ENCODE measurements around the gene SAMD3. TPM values are rescaled to one million over a fixed set of nuclear protein-coding genes. Genes with fewer than 3 reads are reported as not detected.

The SAMD3 gene
- polyA plus RNA-seq, 1 of the 3 experiments (the other 2 are of a cell fraction), result 16.0 TPM

- no peak overlapping the region for H3K4me3 ChIP-seq (ENCODE audit: low read depth in 2 of 2, low read length in 1 of 2)
- H3K27ac ChIP-seq (ENCODE audit: low read depth in 2 of 2, low read length in 1 of 2), result no peak overlapping the region
- WGBS (ENCODE audit: low lambda C conversion rate), result 66% methylated on average over 2 of the region's 2 CpGs
- TF ChIP-seq SMC3 (IDR thresholded peaks at IDR 0.05; ENCODE audit: low read depth, low read length) (no peak), EZH2phosphoT487 (IDR thresholded peaks at IDR 0.05; ENCODE audit: borderline replicate concordance, low read depth) (no peak), REST (IDR thresholded peaks at IDR 0.05; ENCODE audit: low read depth, low read length) (no peak), FOXJ3 (CRISPR knock-in tag; IDR thresholded peaks at IDR 0.05) (no peak), NRF1 (IDR thresholded peaks at IDR 0.05; ENCODE audit: low read depth, low read length) (no peak), CHD2 (IDR thresholded peaks at IDR 0.05; ENCODE audit: low read length, partially characterized antibody) (no peak), POLR2AphosphoS5 (IDR thresholded peaks at IDR 0.05; ENCODE audit: low read depth, low read length) (no peak), RFX5 (IDR thresholded peaks at IDR 0.05; ENCODE audit: low read length) (no peak), TAF1 (IDR thresholded peaks at IDR 0.05; ENCODE audit: borderline replicate concordance, low read depth, low read length) (no peak), GATA2 (CRISPR knock-in tag; IDR thresholded peaks at IDR 0.05) (no peak)
- H2AFZ ChIP-seq (ENCODE audit: low read depth), result no peak overlapping the region
- peaks cover 6% of the 10 kb centered on the region for H3F3A ChIP-seq (replicated peaks; ENCODE audit: insufficient read depth)
- DNase-seq, result no peak
- peaks cover 0 to 21% of the 10 kb centered on the region in 2 experiments for H3K36me3 ChIP-seq (replicated peaks in 1 of 2; ENCODE audit: control insufficient read depth in 1 of 2, insufficient read depth in 2 of 2, low read length in 1 of 2)
- no peaks in the 10 kb centered on the region for H3K9me2 ChIP-seq
- no peaks in the 10 kb centered on the region for H3K4me1 ChIP-seq (ENCODE audit: control insufficient read depth in 1 of 2, insufficient read depth in 2 of 2, low read depth in 1 of 2, low read length in 1 of 2)
- no peaks in the 10 kb centered on the region for H4K20me1 ChIP-seq (ENCODE audit: insufficient read depth)
- H3K9ac ChIP-seq, result no peak overlapping the region
- no peaks in the 10 kb centered on the region for H3K79me2 ChIP-seq (ENCODE audit: insufficient read depth)
- CTCF ChIA-PET, result no interaction called here
- POLR2A ChIA-PET, result no interaction called here
- H3K27me3 ChIP-seq (ENCODE audit: insufficient read depth), result no peaks in the 10 kb centered on the region
- H3K4me2 ChIP-seq, result no peak overlapping the region
- H3K9me3 ChIP-seq, result no peaks in the 10 kb centered on the region
These were observed 60.3 kb downstream of the SAMD3 start for GRCh38 chr6:130162421-130162820.

- peaks cover 0 to 25% of the 10 kb centered on the region in 2 experiments for H3K36me3 ChIP-seq (replicated peaks in 1 of 2; ENCODE audit: control insufficient read depth in 1 of 2, insufficient read depth in 2 of 2, low read length in 1 of 2)
- 55% methylated on average over 6 of the region's 6 CpGs for WGBS (ENCODE audit: low lambda C conversion rate)
- no peak overlapping the region for H3K4me2 ChIP-seq
- DNase-seq, result no peak
- ChIA-PET CTCF (no interaction called here), POLR2A (no interaction called here)
- no peak overlapping the region for H3K4me3 ChIP-seq (ENCODE audit: low read depth in 2 of 2, low read length in 1 of 2)
- no peaks in the 10 kb centered on the region for H4K20me1 ChIP-seq (ENCODE audit: insufficient read depth)
- TF ChIP-seq GATA2 (CRISPR knock-in tag; IDR thresholded peaks at IDR 0.05) (no peak), GABPA (IDR thresholded peaks at IDR 0.05; ENCODE audit: low read depth) (no peak), YY1 (IDR thresholded peaks at IDR 0.05; ENCODE audit: low read depth) (no peak), CHD2 (IDR thresholded peaks at IDR 0.05; ENCODE audit: low read length, partially characterized antibody) (no peak), EP300 (IDR thresholded peaks at IDR 0.05; ENCODE audit: borderline replicate concordance in 1 of 2, low read depth in 1 of 2, low read length in 1 of 2) (no peak), RFX5 (IDR thresholded peaks at IDR 0.05; ENCODE audit: low read length) (no peak), USF1 (IDR thresholded peaks at IDR 0.05; ENCODE audit: borderline replicate concordance, low read depth) (no peak)
- TF ChIP-seq, protein P1, sequence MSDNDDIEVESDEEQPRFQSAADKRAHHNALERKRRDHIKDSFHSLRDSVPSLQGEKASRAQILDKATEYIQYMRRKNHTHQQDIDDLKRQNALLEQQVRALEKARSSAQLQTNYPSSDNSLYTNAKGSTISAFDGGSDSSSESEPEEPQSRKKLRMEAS (IDR thresholded peaks at IDR 0.05; ENCODE audit: low read depth), result no peak
- H3K79me2 ChIP-seq (ENCODE audit: insufficient read depth), result no peaks in the 10 kb centered on the region
- no peaks in the 10 kb centered on the region for H3K4me1 ChIP-seq (ENCODE audit: control insufficient read depth in 1 of 2, insufficient read depth in 2 of 2, low read depth in 1 of 2, low read length in 1 of 2)
- no peak overlapping the region for H3K27ac ChIP-seq (ENCODE audit: low read depth in 2 of 2, low read length in 1 of 2)
- no peaks in the 10 kb centered on the region for H3K9me2 ChIP-seq
- no peaks in the 10 kb centered on the region for H3K27me3 ChIP-seq (ENCODE audit: insufficient read depth)
- H3K9me3 ChIP-seq, result no peaks in the 10 kb centered on the region
- no peak overlapping the region for H2AFZ ChIP-seq (ENCODE audit: low read depth)
- H3K9ac ChIP-seq, result no peak overlapping the region
- H3F3A ChIP-seq (replicated peaks; ENCODE audit: insufficient read depth), result peaks cover 7% of the 10 kb centered on the region
These were observed 60.9 kb downstream of the SAMD3 start for GRCh38 chr6:130161683-130162404.
